22Rv1 (cell line): ENCODE results near the gene RBMS3.

Experiments
- H3K27ac ChIP-seq: fragments of 450-650 bp; 2 replicates; pipeline ENCODE4 v1.5.1; 2017
- CTCF ChIP-seq: fragments of 450-650 bp; IDR thresholded peaks from 2 replicates; pipeline ENCODE4 v1.5.1; 2017; ENCODE audit warnings: mild to moderate bottlenecking
- ZFX ChIP-seq: fragments of 450-650 bp; IDR thresholded peaks from 2 replicates; pipeline ENCODE4 v1.6.1; 2017; ENCODE audit warnings: antibody characterized with exemption, borderline replicate concordance

Gene RBMS3

GRCh38 chr3:30012941-30013543, 732.2 kb downstream of the RBMS3 start:
- TF ChIP-seq ZFX (no peak), CTCF (peak; percentile 86)
- H3K27ac ChIP-seq: no peak overlapping the region

- TF ChIP-seq CTCF (no peak), ZFX (no peak)
Measured at GRCh38 chr3:30017901-30018300, 737.0 kb downstream of the RBMS3 start.

GRCh38 chr3:30020380-30020779, 739.5 kb downstream of the RBMS3 start:
- H3K27ac ChIP-seq: no peak overlapping the region
- no peak for TF ChIP-seq ZFX
- TF ChIP-seq CTCF: no peak

More at GRCh38 chr3:30017901-30018300, 737.0 kb downstream of the RBMS3 start:
- no peak overlapping the region for H3K27ac ChIP-seq

DNA sequence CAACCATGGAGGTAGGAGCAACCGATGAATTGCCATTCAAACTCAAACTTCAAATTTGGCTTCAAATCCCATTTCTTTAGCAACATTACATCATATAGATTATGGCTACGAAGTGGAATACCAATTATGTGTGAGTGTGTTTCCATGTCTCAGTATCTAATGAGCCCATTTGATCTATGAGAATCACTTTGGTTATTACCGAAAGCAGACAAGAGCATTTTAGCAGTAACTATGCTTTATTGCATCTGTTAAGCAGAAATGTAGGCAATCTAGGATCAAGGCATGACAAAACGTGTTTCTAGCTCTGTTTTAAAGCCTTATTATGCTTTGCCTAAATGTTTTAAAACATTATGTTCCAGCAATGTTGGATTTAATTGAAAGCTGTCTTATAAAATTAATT, 743.6 kb downstream of the RBMS3 start:
- TF ChIP-seq CTCF (no peak), ZFX (no peak)
- no peak overlapping the region for H3K27ac ChIP-seq

DNA sequence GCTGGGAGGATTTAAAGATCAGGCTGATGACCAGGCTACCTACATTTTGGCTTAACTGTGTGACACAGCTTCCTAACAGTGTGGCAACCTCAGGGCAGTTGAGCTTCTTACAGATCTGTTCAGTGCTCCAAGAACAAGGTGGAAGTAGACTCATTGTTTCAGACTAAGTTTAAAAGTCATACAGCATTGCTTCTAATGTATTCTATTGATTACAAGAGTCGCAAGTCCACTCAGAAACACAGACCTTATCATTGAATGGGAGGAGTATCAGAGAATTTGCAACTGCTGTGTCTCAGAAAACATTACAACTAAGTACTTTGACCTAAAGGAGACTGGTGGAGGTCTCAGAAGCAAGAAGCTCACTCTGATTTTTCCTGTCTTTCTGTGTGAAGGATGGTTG, 746.0 kb downstream of the RBMS3 start:
- no peak overlapping the region for H3K27ac ChIP-seq
- no peak for TF ChIP-seq ZFX
- no peak for TF ChIP-seq CTCF

GRCh38 chr3:30034246-30034991, 753.5 kb downstream of the RBMS3 start:
- TF ChIP-seq ZFX: no peak
- TF ChIP-seq CTCF: no peak
- H3K27ac ChIP-seq: no peak overlapping the region

DNA sequence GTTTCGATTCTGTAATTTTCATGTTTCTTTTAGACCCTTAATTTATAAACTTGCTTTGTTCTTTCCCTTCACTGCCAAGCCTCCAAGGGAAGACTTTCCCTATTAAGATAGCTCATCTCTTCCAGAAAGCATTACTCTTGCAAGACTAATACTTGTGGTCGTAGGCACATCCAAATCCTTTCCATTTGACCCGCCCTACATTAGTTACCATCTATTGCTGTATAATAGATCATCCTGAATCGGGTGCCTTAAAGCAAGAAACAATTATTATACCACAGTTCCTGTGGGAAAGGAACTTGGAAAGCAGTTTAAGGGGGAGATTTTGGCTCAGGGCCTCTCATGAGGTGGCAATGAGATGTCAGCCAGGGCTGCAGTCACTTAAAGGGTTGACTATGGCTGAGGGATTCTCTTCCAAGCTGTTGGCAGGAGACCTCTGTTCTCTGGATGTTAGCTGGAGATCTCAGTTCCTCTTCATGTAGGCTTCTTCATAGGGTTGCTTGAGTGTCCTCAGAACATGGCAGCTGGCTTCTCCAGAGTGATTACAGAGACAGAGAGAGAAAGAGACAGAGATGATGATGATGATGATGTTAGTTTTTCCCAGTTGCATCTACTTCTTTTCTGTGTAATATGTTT, 755.2 kb downstream of the RBMS3 start:
- TF ChIP-seq CTCF: no peak
- TF ChIP-seq ZFX: no peak

More for the DNA sequence above, 755.2 kb downstream of the RBMS3 start:
- H3K27ac ChIP-seq: no peak overlapping the region
